ENCODE results near the gene ZFHX3. TPM values are rescaled to one million over a fixed set of nuclear protein-coding genes. Genes with fewer than 3 reads are reported as not detected.

The ZFHX3 gene
- total RNA-seq, 2 experiments from 2014 or later: 0.38 to 0.43 TPM

- no peaks in the 10 kb centered on the region for H3K27me3 Mint-ChIP-seq
- DNase-seq: no peak
- H3K9me3 Mint-ChIP-seq: peaks cover 3% of the 10 kb centered on the region
- ChIA-PET CTCF (no interaction called here), POLR2A (no interaction called here)
- H3K36me3 Mint-ChIP-seq (ENCODE audit: low read depth): no peaks in the 10 kb centered on the region
- no peak overlapping the region for H3K4me3 Mint-ChIP-seq
- no peaks in the 10 kb centered on the region for H3K4me1 Mint-ChIP-seq
- no peak overlapping the region for H3K27ac Mint-ChIP-seq
Observed at GRCh38 chr16:72951916-72952315, 96.0 kb downstream of the ZFHX3 start.

- Mint-ChIP-seq H3K27ac (no peak overlapping the region), H3K36me3 (ENCODE audit: low read depth) (no peaks in the 10 kb centered on the region), H3K9me3 (peaks cover 3% of the 10 kb centered on the region), H3K27me3 (no peaks in the 10 kb centered on the region), H3K4me3 (no peak overlapping the region), H3K4me1 (no peaks in the 10 kb centered on the region)
- no peak for DNase-seq
- POLR2A ChIA-PET: no interaction called here
- CTCF ChIA-PET: interaction anchor here (0.6 kb wide), 1 partner anchor 17 kb away, joined by 4 read pairs; no protein-coding TSS in a partner anchor
Observed at GRCh38 chr16:72950669-72951068, 97.3 kb downstream of the ZFHX3 start.

- Mint-ChIP-seq H3K4me1 (no peaks in the 10 kb centered on the region), H3K27me3 (no peaks in the 10 kb centered on the region), H3K36me3 (ENCODE audit: low read depth) (no peaks in the 10 kb centered on the region), H3K9me3 (peaks cover 3% of the 10 kb centered on the region), H3K27ac (no peak overlapping the region), H3K4me3 (no peak overlapping the region)
- ChIA-PET POLR2A (no interaction called here), CTCF (no interaction called here)
- DNase-seq: no peak
Observed at GRCh38 chr16:72948238-72948829, 99.6 kb downstream of the ZFHX3 start.

- Mint-ChIP-seq H3K4me1 (no peaks in the 10 kb centered on the region), H3K9me3 (peaks cover 3% of the 10 kb centered on the region), H3K4me3 (no peak overlapping the region), H3K27me3 (no peaks in the 10 kb centered on the region), H3K27ac (no peak overlapping the region), H3K36me3 (ENCODE audit: low read depth) (no peaks in the 10 kb centered on the region)
- ChIA-PET CTCF (no interaction called here), POLR2A (no interaction called here)
- no peak for DNase-seq
Observed at GRCh38 chr16:72947379-72948237, 100.3 kb downstream of the ZFHX3 start.

GRCh38 chr16:72946474-72947194, 101.3 kb downstream of the ZFHX3 start:
- peaks cover 3% of the 10 kb centered on the region for H3K9me3 Mint-ChIP-seq
- H3K27ac Mint-ChIP-seq: no peak overlapping the region
- H3K4me3 Mint-ChIP-seq: no peak overlapping the region
- H3K36me3 Mint-ChIP-seq (ENCODE audit: low read depth): no peaks in the 10 kb centered on the region
- POLR2A ChIA-PET: no interaction called here
- no peak for DNase-seq
- CTCF ChIA-PET: interaction anchor here (1.4 kb wide), 1 partner anchor 114 kb away, joined by 4 read pairs; no protein-coding TSS in a partner anchor
- no peaks in the 10 kb centered on the region for H3K27me3 Mint-ChIP-seq
- H3K4me1 Mint-ChIP-seq: no peaks in the 10 kb centered on the region

GRCh38 chr16:72946063-72946462, 101.9 kb downstream of the ZFHX3 start:
- peaks cover 3% of the 10 kb centered on the region for H3K9me3 Mint-ChIP-seq
- H3K27me3 Mint-ChIP-seq: no peaks in the 10 kb centered on the region
- DNase-seq: no peak
- POLR2A ChIA-PET: no interaction called here
- CTCF ChIA-PET: interaction anchor here (1.4 kb wide), 1 partner anchor 114 kb away, joined by 4 read pairs; no protein-coding TSS in a partner anchor
- no peaks in the 10 kb centered on the region for H3K36me3 Mint-ChIP-seq (ENCODE audit: low read depth)
- no peak overlapping the region for H3K4me3 Mint-ChIP-seq
- H3K27ac Mint-ChIP-seq: no peak overlapping the region
- H3K4me1 Mint-ChIP-seq: no peaks in the 10 kb centered on the region

GRCh38 chr16:72945611-72946010, 102.3 kb downstream of the ZFHX3 start:
- Mint-ChIP-seq H3K36me3 (ENCODE audit: low read depth) (no peaks in the 10 kb centered on the region), H3K27me3 (no peaks in the 10 kb centered on the region), H3K9me3 (peaks cover 3% of the 10 kb centered on the region), H3K27ac (no peak overlapping the region), H3K4me3 (no peak overlapping the region), H3K4me1 (no peaks in the 10 kb centered on the region)
- DNase-seq: no peak
- ChIA-PET CTCF (interaction anchor here (1.4 kb wide), 1 partner anchor 113 kb away, joined by 4 read pairs; no protein-coding TSS in a partner anchor), POLR2A (no interaction called here)

GRCh38 chr16:72944757-72945485, 103.0 kb downstream of the ZFHX3 start:
- H3K4me3 Mint-ChIP-seq: no peak overlapping the region
- no peaks in the 10 kb centered on the region for H3K4me1 Mint-ChIP-seq
- H3K27ac Mint-ChIP-seq: no peak overlapping the region
- no peak for DNase-seq
- H3K9me3 Mint-ChIP-seq: peaks cover 3% of the 10 kb centered on the region
- H3K36me3 Mint-ChIP-seq (ENCODE audit: low read depth): no peaks in the 10 kb centered on the region
- ChIA-PET CTCF (no interaction called here), POLR2A (no interaction called here)
- H3K27me3 Mint-ChIP-seq: no peaks in the 10 kb centered on the region

- H3K27me3 Mint-ChIP-seq: no peaks in the 10 kb centered on the region
- no peak for DNase-seq
- H3K9me3 Mint-ChIP-seq: no peaks in the 10 kb centered on the region
- H3K4me3 Mint-ChIP-seq: no peak overlapping the region
- H3K36me3 Mint-ChIP-seq (ENCODE audit: low read depth): no peaks in the 10 kb centered on the region
- CTCF ChIA-PET: no interaction called here
- POLR2A ChIA-PET: no interaction called here
- H3K4me1 Mint-ChIP-seq: no peaks in the 10 kb centered on the region
- H3K27ac Mint-ChIP-seq: no peak overlapping the region
Observed at GRCh38 chr16:72942021-72942420, 105.9 kb downstream of the ZFHX3 start.

GRCh38 chr16:72940886-72941285, 107.0 kb downstream of the ZFHX3 start:
- no peak overlapping the region for H3K4me3 Mint-ChIP-seq
- ChIA-PET POLR2A (no interaction called here), CTCF (no interaction called here)
- no peak for DNase-seq
- H3K36me3 Mint-ChIP-seq (ENCODE audit: low read depth): no peaks in the 10 kb centered on the region
- no peaks in the 10 kb centered on the region for H3K9me3 Mint-ChIP-seq
- H3K27me3 Mint-ChIP-seq: no peaks in the 10 kb centered on the region
- H3K27ac Mint-ChIP-seq: no peak overlapping the region
- H3K4me1 Mint-ChIP-seq: no peaks in the 10 kb centered on the region

- Mint-ChIP-seq H3K27me3 (no peaks in the 10 kb centered on the region), H3K4me1 (no peaks in the 10 kb centered on the region), H3K27ac (no peak overlapping the region), H3K36me3 (ENCODE audit: low read depth) (no peaks in the 10 kb centered on the region), H3K9me3 (peaks cover 2% of the 10 kb centered on the region), H3K4me3 (no peak overlapping the region)
- DNase-seq: no peak
- ChIA-PET CTCF (no interaction called here), POLR2A (no interaction called here)
Observed at GRCh38 chr16:72939247-72939646, 108.7 kb downstream of the ZFHX3 start.

- Mint-ChIP-seq H3K36me3 (ENCODE audit: low read depth) (no peaks in the 10 kb centered on the region), H3K27ac (no peak overlapping the region), H3K4me3 (no peak overlapping the region), H3K4me1 (no peaks in the 10 kb centered on the region), H3K9me3 (peaks cover 2% of the 10 kb centered on the region), H3K27me3 (no peaks in the 10 kb centered on the region)
- CTCF ChIA-PET: no interaction called here
- POLR2A ChIA-PET: no interaction called here
- no peak for DNase-seq
Observed at GRCh38 chr16:72938795-72939164, 109.1 kb downstream of the ZFHX3 start.

All from activated CD4-positive, alpha-beta memory T cell treated with anti-CD3 and anti-CD28 coated beads, Interleukin-2, amount 10 ng/mL, durations not matched to agents 7 days and 5 days (primary cell).